Epithelial cell of esophagus (primary cell): ENCODE data around the gene MCC.

Experiments used
- DNase-seq: peaks from one replicate; pipeline ENCODE4 v3.0.0; 2010; ENCODE audit warnings: low read depth
- H3K4me3 ChIP-seq: 2 replicates; pipeline ENCODE4 v1.5.1; 2011; ENCODE audit warnings: mild to moderate bottlenecking, low read length, control low read depth
- TF ChIP-seq, protein P1 (sequence below): IDR thresholded peaks from 2 replicates; pipeline ENCODE4 v1.5.1; 2011; ENCODE audit warnings: low read depth, mild to moderate bottlenecking, low read length, control low read depth, inconsistent platforms; ENCODE audit not compliant: insufficient read depth; ENCODE audit errors: missing control alignments

MCC gene

DNA sequence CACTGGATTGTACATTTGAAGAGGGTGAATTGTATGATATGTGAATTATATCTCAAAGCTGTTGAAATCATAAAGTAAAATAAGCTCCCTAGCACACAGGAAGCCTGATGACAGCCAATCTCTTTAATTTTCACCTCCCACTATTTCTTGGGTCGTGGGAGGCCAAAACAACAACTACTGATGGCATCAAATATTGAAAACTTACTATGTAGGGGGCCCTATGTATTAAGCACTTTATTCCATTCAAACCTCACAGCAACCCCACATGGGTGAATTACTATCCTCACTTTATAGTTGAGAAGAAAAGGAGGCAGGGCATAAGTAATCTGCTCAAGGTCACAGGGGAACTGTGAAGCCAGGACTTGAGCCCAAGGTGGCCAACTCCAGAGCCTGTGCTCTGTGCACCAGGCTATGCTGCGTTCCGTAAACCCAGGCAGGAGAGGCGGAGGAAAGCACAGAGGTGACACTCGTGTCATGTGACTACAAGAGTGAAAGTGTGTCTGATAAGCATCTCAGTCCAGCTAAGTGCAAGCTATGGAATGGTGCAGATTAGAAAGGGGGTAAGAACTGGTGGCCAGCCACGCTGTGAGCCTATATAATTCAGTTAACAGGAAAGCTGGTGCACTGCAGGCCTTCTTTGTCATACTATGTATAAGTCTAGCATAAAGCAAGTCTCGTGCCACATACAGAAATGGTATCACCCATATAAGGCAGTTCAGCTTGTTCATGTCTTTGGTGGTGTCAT is 290.6 kb downstream of the MCC start:
- TF ChIP-seq, protein P1, sequence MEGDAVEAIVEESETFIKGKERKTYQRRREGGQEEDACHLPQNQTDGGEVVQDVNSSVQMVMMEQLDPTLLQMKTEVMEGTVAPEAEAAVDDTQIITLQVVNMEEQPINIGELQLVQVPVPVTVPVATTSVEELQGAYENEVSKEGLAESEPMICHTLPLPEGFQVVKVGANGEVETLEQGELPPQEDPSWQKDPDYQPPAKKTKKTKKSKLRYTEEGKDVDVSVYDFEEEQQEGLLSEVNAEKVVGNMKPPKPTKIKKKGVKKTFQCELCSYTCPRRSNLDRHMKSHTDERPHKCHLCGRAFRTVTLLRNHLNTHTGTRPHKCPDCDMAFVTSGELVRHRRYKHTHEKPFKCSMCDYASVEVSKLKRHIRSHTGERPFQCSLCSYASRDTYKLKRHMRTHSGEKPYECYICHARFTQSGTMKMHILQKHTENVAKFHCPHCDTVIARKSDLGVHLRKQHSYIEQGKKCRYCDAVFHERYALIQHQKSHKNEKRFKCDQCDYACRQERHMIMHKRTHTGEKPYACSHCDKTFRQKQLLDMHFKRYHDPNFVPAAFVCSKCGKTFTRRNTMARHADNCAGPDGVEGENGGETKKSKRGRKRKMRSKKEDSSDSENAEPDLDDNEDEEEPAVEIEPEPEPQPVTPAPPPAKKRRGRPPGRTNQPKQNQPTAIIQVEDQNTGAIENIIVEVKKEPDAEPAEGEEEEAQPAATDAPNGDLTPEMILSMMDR = no peak

DNA sequence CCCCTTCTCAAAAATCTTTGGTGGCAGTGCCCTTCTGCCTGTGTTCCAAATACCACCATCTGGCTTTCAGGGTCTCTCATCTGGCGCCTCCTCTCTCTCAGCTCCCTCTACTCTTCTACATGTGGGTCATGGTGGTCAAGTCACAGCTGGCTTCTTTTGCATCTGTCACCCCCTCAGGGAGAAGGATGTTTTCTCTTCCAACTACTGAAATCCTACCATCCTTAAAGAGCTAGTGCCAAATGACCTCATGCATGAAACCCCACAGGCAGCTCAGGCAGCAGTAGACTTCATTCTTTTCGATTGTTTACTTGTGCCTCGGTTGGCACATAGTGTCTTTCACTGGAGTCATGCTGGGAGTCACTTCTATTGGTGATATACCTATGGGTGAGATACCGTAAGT is 292.5 kb downstream of the MCC start:
- no peak for DNase-seq
- TF ChIP-seq, protein P1 = no peak
- H3K4me3 ChIP-seq = no peak overlapping the region

More for the DNA sequence above, 290.6 kb downstream of the MCC start:
- DNase-seq = no peak
- H3K4me3 ChIP-seq = no peak overlapping the region

DNA sequence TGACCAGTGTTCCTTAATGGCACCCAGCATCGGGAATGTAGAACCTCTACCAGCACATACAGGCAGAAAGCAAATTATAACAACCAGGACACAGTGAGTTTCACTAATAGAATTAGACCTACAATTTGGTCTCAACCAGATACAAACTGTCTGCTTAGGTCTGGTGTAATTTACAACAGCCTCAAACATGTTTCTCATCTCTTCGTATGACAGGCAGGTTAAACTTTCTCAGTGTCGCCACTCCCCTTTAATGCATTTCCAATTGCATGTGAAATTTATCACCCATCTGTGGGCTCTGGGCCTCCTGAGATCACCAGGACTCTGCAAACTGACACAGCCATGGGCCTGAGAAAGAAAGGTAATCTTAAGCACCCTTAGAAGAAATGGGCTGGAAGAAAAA is 293.0 kb downstream of the MCC start:
- no peak for DNase-seq
- no peak overlapping the region for H3K4me3 ChIP-seq
- TF ChIP-seq, protein P1 = no peak

DNA sequence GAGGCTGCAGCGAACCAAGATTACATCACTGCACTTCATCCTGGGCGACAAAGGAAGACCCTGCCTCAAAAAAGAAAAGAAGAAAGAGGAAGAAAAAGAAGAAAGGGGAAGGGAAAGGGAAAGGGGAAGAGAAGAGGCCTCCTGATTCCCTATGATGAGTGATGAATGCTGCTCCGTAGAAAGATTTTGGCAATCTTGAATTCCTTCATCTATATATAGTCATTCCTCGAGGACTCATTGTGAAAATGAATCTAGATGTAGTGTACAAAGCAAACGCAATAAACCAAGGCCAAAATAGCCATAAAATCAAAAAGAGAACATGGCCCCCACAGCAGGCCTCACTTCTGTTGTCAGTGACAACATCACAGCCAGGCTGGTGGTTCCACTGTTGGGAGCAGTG is 293.7 kb downstream of the MCC start:
- DNase-seq = no peak
- H3K4me3 ChIP-seq = no peak overlapping the region

DNA sequence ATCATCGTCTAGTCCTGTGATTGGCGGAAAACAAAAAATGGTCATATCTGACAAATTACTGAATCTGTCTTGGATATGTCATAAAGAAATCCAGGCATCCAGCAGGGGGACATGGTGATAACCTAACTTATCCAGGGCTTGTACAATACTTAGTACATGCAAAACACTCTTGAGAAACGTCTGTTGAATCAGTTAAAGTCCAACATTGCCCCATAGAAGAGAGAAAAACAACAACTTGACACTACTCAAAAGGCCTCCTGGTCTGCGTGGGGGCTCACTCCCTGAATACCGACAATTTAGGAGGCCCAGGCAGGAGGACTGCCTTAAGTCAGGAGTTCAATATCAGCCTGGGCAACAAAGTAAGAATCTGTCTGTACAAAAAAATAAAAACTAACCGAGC is 294.1 kb downstream of the MCC start:
- TF ChIP-seq, protein P1 = no peak
- no peak overlapping the region for H3K4me3 ChIP-seq
- no peak for DNase-seq

More for the DNA sequence above, 293.7 kb downstream of the MCC start:
- TF ChIP-seq, protein P1 = no peak

DNA sequence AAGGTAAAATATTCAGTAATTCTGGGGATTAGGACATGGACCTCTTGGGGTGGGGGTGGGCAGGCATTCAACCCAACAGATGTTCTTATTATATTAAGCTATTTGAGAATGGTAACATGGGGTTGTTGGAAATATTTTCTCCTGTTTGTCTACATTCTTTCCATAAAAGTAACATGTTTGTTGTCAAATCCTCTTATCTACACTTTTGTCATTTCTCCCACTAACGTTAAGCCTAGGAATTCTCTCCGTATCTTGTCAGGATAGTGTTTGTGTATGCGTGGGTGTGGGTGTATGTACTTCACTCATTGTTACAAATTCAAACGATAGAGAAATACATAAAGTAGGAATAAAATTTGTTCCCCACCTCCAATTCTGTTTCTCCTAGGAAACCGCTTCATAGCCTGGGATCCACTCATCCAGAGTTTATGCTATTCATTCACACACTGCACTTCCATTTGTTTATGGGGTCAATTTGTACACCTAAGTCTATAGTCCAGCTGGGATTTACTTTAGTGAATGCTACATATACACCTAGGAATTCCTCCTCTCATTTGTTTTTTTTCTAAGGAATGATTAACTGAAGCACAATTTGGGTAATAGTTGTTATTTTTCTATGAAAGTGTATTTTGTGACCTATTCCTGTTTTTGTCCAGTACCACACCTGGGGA is 294.8 kb downstream of the MCC start:
- TF ChIP-seq, protein P1 = no peak
- no peak for DNase-seq
- H3K4me3 ChIP-seq = no peak overlapping the region
